GM23338 (cell line): ENCODE data around the gene HAPLN3. TPM values are rescaled to one million over a fixed set of nuclear protein-coding genes. Genes with fewer than 3 reads are reported as not detected.

Experiments
- ATAC-seq: fragments of 200-7000 bp; cut with Tn5 transposase; 3 replicates; pipeline ENCODE4 v1.9.1; 2020
- DNase-seq: peaks from one replicate; pipeline ENCODE4 v3.0.0-alpha.2; 2015; ENCODE audit warnings: low spot score
- H2AFZ ChIP-seq: fragments of 200-600 bp; sonication (generic); 2 replicates; pipeline ENCODE4 v1.8.0; 2016; ENCODE audit warnings: antibody characterized with exemption, mild to moderate bottlenecking, moderate library complexity
- H3F3A ChIP-seq: fragments of 200-600 bp; sonication (generic); replicated peaks from 2 replicates; pipeline ENCODE4 v1.8.0; 2017; ENCODE audit warnings: antibody characterized with exemption, mixed run types, low read depth
- H3K27ac ChIP-seq: fragments of 200-600 bp; sonication (generic); 2 replicates; pipeline ENCODE4 v1.6.1; 2016; ENCODE audit warnings: low read depth
- H3K27me3 ChIP-seq: fragments of 200-600 bp; sonication (generic); 2 replicates; pipeline ENCODE4 v1.8.0; 2016; ENCODE audit warnings: mild to moderate bottlenecking, mixed run types, moderate library complexity; ENCODE audit not compliant: insufficient read depth
- H3K36me3 ChIP-seq: fragments of 200-600 bp; sonication (generic); 2 replicates; pipeline ENCODE4 v1.8.0; 2016; ENCODE audit warnings: mild to moderate bottlenecking; ENCODE audit not compliant: insufficient read depth
- H3K4me1 ChIP-seq: fragments of 200-600 bp; sonication (generic); 2 replicates; pipeline ENCODE4 v1.8.0; 2016; ENCODE audit warnings: mild to moderate bottlenecking, moderate library complexity; ENCODE audit not compliant: insufficient read depth
- H3K4me2 ChIP-seq: fragments of 200-600 bp; sonication (generic); 2 replicates; pipeline ENCODE4 v1.7.1; 2017; ENCODE audit warnings: mixed run types
- H3K4me3 ChIP-seq: fragments of 200-600 bp; sonication (generic); 2 replicates; pipeline ENCODE4 v1.6.1; 2016; ENCODE audit warnings: mixed run types
- H3K79me2 ChIP-seq: fragments of 200-600 bp; sonication (generic); replicated peaks from 2 replicates; pipeline ENCODE4 v1.8.0; 2017; ENCODE audit warnings: mild to moderate bottlenecking; ENCODE audit not compliant: insufficient read depth
- H3K9me2 ChIP-seq: fragments of 200-600 bp; sonication (generic); 2 replicates; pipeline ENCODE4 v1.8.0; 2017; ENCODE audit not compliant: insufficient read depth
- H4K20me1 ChIP-seq: fragments of 200-600 bp; sonication (generic); replicated peaks from 2 replicates; pipeline ENCODE4 v1.8.0; 2017; ENCODE audit warnings: mild to moderate bottlenecking; ENCODE audit not compliant: insufficient read depth
- H3K27ac Mint-ChIP-seq: 2 replicates; pipeline ENCODE4 v1.8.0; 2020; ENCODE audit warnings: inconsistent platforms, mild to moderate bottlenecking, moderate library complexity, mixed read lengths
- H3K27me3 Mint-ChIP-seq: 3 replicates; pipeline ENCODE4 v1.8.0; 2022; ENCODE audit warnings: low read depth, mild to moderate bottlenecking, moderate library complexity, mixed read lengths, inconsistent platforms; ENCODE audit not compliant: insufficient read depth, poor library complexity
- H3K36me3 Mint-ChIP-seq: 3 replicates; pipeline ENCODE4 v1.8.0; 2021; ENCODE audit warnings: low read depth, mild to moderate bottlenecking, inconsistent platforms, moderate library complexity, mixed read lengths
- H3K4me1 Mint-ChIP-seq: 3 replicates; pipeline ENCODE4 v1.8.0; 2020; ENCODE audit warnings: mild to moderate bottlenecking, inconsistent platforms, mixed read lengths
- H3K4me3 Mint-ChIP-seq: 3 replicates; pipeline ENCODE4 v1.8.0; 2021; ENCODE audit warnings: moderate library complexity, mild to moderate bottlenecking, inconsistent platforms, mixed read lengths
- H3K9me3 Mint-ChIP-seq: 3 replicates; pipeline ENCODE4 v1.8.0; 2020; ENCODE audit warnings: moderate library complexity, mild to moderate bottlenecking, inconsistent platforms, mixed read lengths
- CREB1 ChIP-seq: fragments of 250-450 bp; sonication (Bioruptor Pico); IDR thresholded peaks from 2 replicates; pipeline ENCODE4 v1.5.0; 2020; ENCODE audit warnings: low read depth, mild to moderate bottlenecking, moderate library complexity
- EZH2 ChIP-seq: fragments of 200-600 bp; sonication (generic); IDR thresholded peaks from one replicate; pipeline ENCODE4 v1.8.0; 2017; ENCODE audit warnings: antibody characterized with exemption, mild to moderate bottlenecking, low read depth; ENCODE audit not compliant: unreplicated experiment
- EZH2phosphoT487 ChIP-seq: fragments of 200-600 bp; sonication (generic); IDR thresholded peaks from one replicate; pipeline ENCODE4 v1.8.1; 2018; ENCODE audit warnings: antibody characterized with exemption; ENCODE audit not compliant: unreplicated experiment
- JUNB ChIP-seq: IDR thresholded peaks from one replicate; pipeline ENCODE4 v1.6.1; 2016; ENCODE audit warnings: antibody characterized with exemption; ENCODE audit not compliant: unreplicated experiment
- NANOG ChIP-seq: IDR thresholded peaks from 2 replicates; pipeline ENCODE4 v1.6.1; 2016; ENCODE audit warnings: antibody characterized with exemption, borderline replicate concordance
- POLR2AphosphoS5 ChIP-seq: IDR thresholded peaks from 2 replicates; pipeline ENCODE4 v1.6.1; 2016; ENCODE audit warnings: antibody characterized with exemption, low read depth
- REST ChIP-seq: IDR thresholded peaks from one replicate; pipeline ENCODE4 v1.6.1; 2018; ENCODE audit warnings: antibody characterized with exemption; ENCODE audit not compliant: unreplicated experiment
- STAT1 ChIP-seq: IDR thresholded peaks from one replicate; pipeline ENCODE4 v1.6.1; 2016; ENCODE audit warnings: antibody characterized with exemption; ENCODE audit not compliant: unreplicated experiment
- ZNF114 ChIP-seq: fragments of 250-450 bp; sonication (Bioruptor Pico); IDR thresholded peaks from 2 replicates; pipeline ENCODE4 v1.5.0; 2020; ENCODE audit warnings: mild to moderate bottlenecking, moderate library complexity
- ZNF331 ChIP-seq: fragments of 250-450 bp; sonication (Bioruptor Pico); IDR thresholded peaks from 2 replicates; pipeline ENCODE4 v1.5.0; 2020; ENCODE audit warnings: low read depth, mild to moderate bottlenecking, moderate library complexity
- polyA plus RNA-seq: library from polyadenylated mRNA; unstranded; fragments of >200 nt; fragmentation: Nextera tagmentation; extraction: Ambion mirVana; gene quantifications from 2 replicates; pipeline ENCODE4 v1.2.1, GENCODE V29; 2016
- total RNA-seq: library from RNA; depleted of rRNA; stranded (reverse); fragments of >200 nt; shearing (Covaris generic); gene quantifications from 2 replicates; pipeline ENCODE4 v1.2.3, GENCODE V29; 2014

HAPLN3 gene
- total and polyA plus RNA-seq, 2 experiments from 2014 or later, result 22.7 to 62.6 TPM

DNA sequence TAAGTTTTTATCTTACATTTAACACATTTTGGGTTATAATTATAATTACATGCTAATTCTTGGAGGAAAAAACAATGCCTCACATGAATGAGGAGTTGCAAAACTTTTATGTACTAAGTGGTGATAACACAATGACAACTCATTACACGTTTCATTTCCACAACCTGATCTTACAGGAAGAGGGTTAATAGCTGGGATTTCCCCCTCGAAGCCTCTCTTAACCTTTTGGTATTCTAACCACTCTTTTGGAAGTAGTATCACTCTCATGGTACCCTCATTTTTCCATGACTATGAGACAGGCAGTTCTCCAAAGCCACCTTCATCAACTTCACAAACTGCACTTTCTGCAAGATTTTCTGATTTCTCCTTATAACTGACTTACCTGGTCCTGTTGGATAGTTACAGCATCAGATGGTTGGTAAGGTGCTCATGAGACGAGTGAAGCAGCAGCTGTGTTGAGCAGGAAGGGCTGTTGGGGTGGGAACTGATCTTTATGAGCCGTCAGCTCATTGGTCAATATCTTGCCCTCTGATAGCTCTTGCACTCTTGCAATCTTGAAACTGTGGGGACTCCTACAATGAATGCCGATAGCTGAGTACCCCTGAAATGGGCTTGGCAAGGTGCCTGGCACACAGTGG, 50.5 kb downstream of the HAPLN3 start:
- Histone ChIP-seq H3K79me2 (no peaks in the 10 kb centered on the region), H3K9me2 (no peaks in the 10 kb centered on the region)

GRCh38 chr15:88843334-88843733, 52.0 kb downstream of the HAPLN3 start:
- ATAC-seq (no peak), DNase-seq (no peak)
- H3K4me3 Mint-ChIP-seq, result no peak overlapping the region
- Histone ChIP-seq H3K79me2 (no peaks in the 10 kb centered on the region), H3K4me1 (no peaks in the 10 kb centered on the region), H3K36me3 (no peaks in the 10 kb centered on the region), H3K27ac (no peak overlapping the region), H3K4me3 (no peak overlapping the region), H3K4me2 (no peak overlapping the region), H3F3A (no peaks in the 10 kb centered on the region), H3K27me3 (no peaks in the 10 kb centered on the region), H3K9me2 (no peaks in the 10 kb centered on the region), H4K20me1 (no peaks in the 10 kb centered on the region), H2AFZ (no peak overlapping the region)
- H3K9me3 Mint-ChIP-seq, result no peaks in the 10 kb centered on the region
- H3K36me3 Mint-ChIP-seq, result no peaks in the 10 kb centered on the region
- H3K27me3 Mint-ChIP-seq, result peaks cover 5% of the 10 kb centered on the region
- no peak overlapping the region for H3K27ac Mint-ChIP-seq
- H3K4me1 Mint-ChIP-seq, result no peaks in the 10 kb centered on the region
- TF ChIP-seq EZH2phosphoT487 (no peak), NANOG (no peak), EZH2 (no peak), ZNF331 (CRISPR knock-in tag) (no peak), ZNF114 (no peak), CREB1 (CRISPR knock-in tag) (no peak)

More for the DNA sequence above, 50.5 kb downstream of the HAPLN3 start:
- Mint-ChIP-seq H3K27me3 (peaks cover 1% of the 10 kb centered on the region), H3K4me1 (no peaks in the 10 kb centered on the region), H3K9me3 (no peaks in the 10 kb centered on the region), H3K4me3 (no peak overlapping the region), H3K36me3 (no peaks in the 10 kb centered on the region), H3K27ac (no peak overlapping the region)
- no peak overlapping the region for H3K27ac ChIP-seq
- H3K27me3 ChIP-seq, result no peaks in the 10 kb centered on the region
- no peaks in the 10 kb centered on the region for H3K4me1 ChIP-seq
- H3K36me3 ChIP-seq, result no peaks in the 10 kb centered on the region
- no peak overlapping the region for H3K4me2 ChIP-seq
- H3K4me3 ChIP-seq, result no peak overlapping the region
- TF ChIP-seq STAT1 (no peak), POLR2AphosphoS5 (no peak), JUNB (no peak), EZH2 (no peak), CREB1 (CRISPR knock-in tag) (no peak), REST (no peak), ZNF114 (no peak)
- H4K20me1 ChIP-seq, result no peaks in the 10 kb centered on the region
- no peak overlapping the region for H2AFZ ChIP-seq
- ATAC-seq (no peak), DNase-seq (no peak)
- H3F3A ChIP-seq, result no peaks in the 10 kb centered on the region
